Endodermal cell (in vitro differentiated cells): ENCODE measurements around the gene CNOT4. TPM values are rescaled to one million over a fixed set of nuclear protein-coding genes. Genes with fewer than 3 reads are reported as not detected.

Experiments
- DNase-seq: peaks from one replicate; pipeline ENCODE4 v3.0.0-alpha.2; 2017
- H3K27ac ChIP-seq: 2 replicates; pipeline ENCODE4 v1.5.1; 2013; ENCODE audit warnings: mild to moderate bottlenecking, low read depth, low read length, moderate library complexity
- H3K27me3 ChIP-seq: 2 replicates; pipeline ENCODE4 v1.6.1; 2013; ENCODE audit warnings: mild to moderate bottlenecking, low read length, moderate library complexity; ENCODE audit not compliant: insufficient read depth, control insufficient read depth, poor library complexity, severe bottlenecking
- H3K36me3 ChIP-seq: 2 replicates; pipeline ENCODE4 v1.7.0; 2013; ENCODE audit warnings: mild to moderate bottlenecking, low read length, moderate library complexity; ENCODE audit not compliant: control insufficient read depth, insufficient read depth
- H3K4me1 ChIP-seq: one replicate; pipeline ENCODE4 v1.7.0; 2013; ENCODE audit warnings: low read length; ENCODE audit not compliant: control insufficient read depth, insufficient read depth
- H3K4me3 ChIP-seq: 2 replicates; pipeline ENCODE4 v1.5.1; 2013; ENCODE audit warnings: mild to moderate bottlenecking, low read length, moderate library complexity
- H3K9ac ChIP-seq: 2 replicates; pipeline ENCODE4 v1.6.1; 2013; ENCODE audit warnings: mild to moderate bottlenecking, low read length, moderate library complexity; ENCODE audit not compliant: poor library complexity, severe bottlenecking; ENCODE audit errors: extremely low read depth
- H3K9me3 ChIP-seq: 2 replicates; pipeline ENCODE4 v1.6.1; 2013; ENCODE audit warnings: mild to moderate bottlenecking, low read length, moderate library complexity; ENCODE audit not compliant: control insufficient read depth
- H3K27ac Mint-ChIP-seq: 2 replicates; pipeline ENCODE4 v1.8.0; 2020; ENCODE audit warnings: mixed read lengths
- H3K27me3 Mint-ChIP-seq: 2 replicates; pipeline ENCODE4 v1.8.0; 2021; ENCODE audit warnings: mild to moderate bottlenecking, mixed read lengths; ENCODE audit not compliant: insufficient read depth
- H3K36me3 Mint-ChIP-seq: 2 replicates; pipeline ENCODE4 v1.8.0; 2020; ENCODE audit warnings: low read depth, mixed read lengths
- H3K4me1 Mint-ChIP-seq: 2 replicates; pipeline ENCODE4 v1.8.0; 2020; ENCODE audit warnings: mixed read lengths
- H3K4me3 Mint-ChIP-seq: 2 replicates; pipeline ENCODE4 v1.8.0; 2020; ENCODE audit warnings: mild to moderate bottlenecking, moderate library complexity, mixed read lengths
- H3K9me3 Mint-ChIP-seq: 2 replicates; pipeline ENCODE4 v1.8.0; 2020; ENCODE audit warnings: mild to moderate bottlenecking, mixed read lengths
- CTCF ChIP-seq: fragments of 200-600 bp; sonication (generic); conservative IDR thresholded peaks from 2 replicates; pipeline ENCODE4 v1.5.0; 2021; ENCODE audit warnings: antibody characterized with exemption, mild to moderate bottlenecking
- WGBS, 2 experiments: methylation state at CpG; one replicate each; pipeline versions ENCODE4 v1.1.5 to v1.1.7; 2013; ENCODE audit warnings: missing lambda C conversion rate in 2 of 2, mixed read lengths in 1 of 2; ENCODE audit not compliant: insufficient coverage in 1 of 2, insufficient read length in 1 of 2; 5-methylcytosine and 5-hydroxymethylcytosine counted together
- total RNA-seq, 2 donors: library from RNA; stranded (reverse); fragmentation: NEBNext Ultra II Directional in 1 of 2; extraction: Animal tissue kit (Norgen Biotek cat#: 25700) in 1 of 2; gene quantifications; 2 replicates in 1 of 2; 3 replicates in 1 of 2; pipeline ENCODE4 v1.2.1, GENCODE V29; 2021

The CNOT4 gene
- total RNA-seq, 2 donors from 2014 or later: 22.7 to 23.8 TPM

GRCh38 chr7:135519233-135519688 lies 9.4 kb upstream of the CNOT4 start:
- Histone ChIP-seq H3K27ac (no peak overlapping the region), H3K9me3 (no peaks in the 10 kb centered on the region), H3K4me1 (no peaks in the 10 kb centered on the region), H3K9ac (no peak overlapping the region), H3K36me3 (no peaks in the 10 kb centered on the region), H3K4me3 (no peak overlapping the region), H3K27me3 (peaks cover 62% of the 10 kb centered on the region)
- H3K27me3 Mint-ChIP-seq: peaks cover 8% of the 10 kb centered on the region
- no peak overlapping the region for H3K4me3 Mint-ChIP-seq
- H3K9me3 Mint-ChIP-seq: peaks cover 2% of the 10 kb centered on the region
- H3K4me1 Mint-ChIP-seq: peaks cover 4% of the 10 kb centered on the region
- no peak for DNase-seq
- TF ChIP-seq CTCF: no peak
- H3K36me3 Mint-ChIP-seq: no peaks in the 10 kb centered on the region
- no peak overlapping the region for H3K27ac Mint-ChIP-seq

- Mint-ChIP-seq H3K27ac (no peak overlapping the region), H3K4me3 (no peak overlapping the region), H3K9me3 (peaks cover 2% of the 10 kb centered on the region), H3K4me1 (peaks cover 4% of the 10 kb centered on the region), H3K36me3 (no peaks in the 10 kb centered on the region), H3K27me3 (peaks cover 8% of the 10 kb centered on the region)
- H3K9ac ChIP-seq: no peak overlapping the region
- H3K27ac ChIP-seq: no peak overlapping the region
- WGBS, 2 experiments: 78% methylated on average over 1 of the region's 1 CpG; no CpG with 5 or more reads in 1 of the 2 experiments
- peaks cover 62% of the 10 kb centered on the region for H3K27me3 ChIP-seq
- H3K4me3 ChIP-seq: no peak overlapping the region
- H3K9me3 ChIP-seq: no peaks in the 10 kb centered on the region
- no peak for DNase-seq
- no peak for TF ChIP-seq CTCF
- no peaks in the 10 kb centered on the region for H3K4me1 ChIP-seq
- H3K36me3 ChIP-seq: no peaks in the 10 kb centered on the region
Measured at GRCh38 chr7:135518748-135519147, 8.8 kb upstream of the CNOT4 start.

- H3K27ac ChIP-seq: no peak overlapping the region
- no peaks in the 10 kb centered on the region for H3K36me3 ChIP-seq
- Mint-ChIP-seq H3K4me3 (no peak overlapping the region), H3K27ac (no peak overlapping the region), H3K27me3 (peaks cover 8% of the 10 kb centered on the region), H3K36me3 (no peaks in the 10 kb centered on the region), H3K9me3 (no peaks in the 10 kb centered on the region), H3K4me1 (peaks cover 4% of the 10 kb centered on the region)
- no peak overlapping the region for H3K4me3 ChIP-seq
- no peaks in the 10 kb centered on the region for H3K9me3 ChIP-seq
- H3K9ac ChIP-seq: no peak overlapping the region
- 79 to 83% methylated on average over 3 of the region's 3 CpGs for WGBS, 2 experiments
- TF ChIP-seq CTCF: no peak
- no peaks in the 10 kb centered on the region for H3K4me1 ChIP-seq
- H3K27me3 ChIP-seq: peaks cover 62% of the 10 kb centered on the region
- DNase-seq: no peak
Measured at GRCh38 chr7:135517060-135517459, 7.2 kb upstream of the CNOT4 start.
